Measurements from ENCODE around the gene EFCC1.

DNA sequence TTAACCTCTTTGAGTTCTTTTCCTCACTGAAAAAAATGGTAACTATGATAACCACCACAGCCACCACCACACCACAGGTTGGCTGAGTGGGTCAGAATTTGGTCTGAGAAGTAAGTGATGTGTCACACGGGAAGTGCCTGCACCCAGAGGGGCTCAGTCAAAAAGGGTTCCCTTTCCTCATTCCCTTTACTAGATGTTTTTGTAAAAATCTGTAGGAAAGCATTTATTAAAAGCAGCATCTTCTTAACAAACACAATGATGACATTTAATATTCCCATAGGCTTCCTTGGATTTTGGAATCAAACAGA is 30.4 kb upstream of the EFCC1 start:
- TF ChIP-seq, protein P1, sequence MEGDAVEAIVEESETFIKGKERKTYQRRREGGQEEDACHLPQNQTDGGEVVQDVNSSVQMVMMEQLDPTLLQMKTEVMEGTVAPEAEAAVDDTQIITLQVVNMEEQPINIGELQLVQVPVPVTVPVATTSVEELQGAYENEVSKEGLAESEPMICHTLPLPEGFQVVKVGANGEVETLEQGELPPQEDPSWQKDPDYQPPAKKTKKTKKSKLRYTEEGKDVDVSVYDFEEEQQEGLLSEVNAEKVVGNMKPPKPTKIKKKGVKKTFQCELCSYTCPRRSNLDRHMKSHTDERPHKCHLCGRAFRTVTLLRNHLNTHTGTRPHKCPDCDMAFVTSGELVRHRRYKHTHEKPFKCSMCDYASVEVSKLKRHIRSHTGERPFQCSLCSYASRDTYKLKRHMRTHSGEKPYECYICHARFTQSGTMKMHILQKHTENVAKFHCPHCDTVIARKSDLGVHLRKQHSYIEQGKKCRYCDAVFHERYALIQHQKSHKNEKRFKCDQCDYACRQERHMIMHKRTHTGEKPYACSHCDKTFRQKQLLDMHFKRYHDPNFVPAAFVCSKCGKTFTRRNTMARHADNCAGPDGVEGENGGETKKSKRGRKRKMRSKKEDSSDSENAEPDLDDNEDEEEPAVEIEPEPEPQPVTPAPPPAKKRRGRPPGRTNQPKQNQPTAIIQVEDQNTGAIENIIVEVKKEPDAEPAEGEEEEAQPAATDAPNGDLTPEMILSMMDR (IDR thresholded peaks at IDR 0.05; ENCODE audit: low read depth, low read length, poor library complexity, severe bottlenecking) = no peak
- no peak for TF ChIP-seq EZH2phosphoT487 (IDR thresholded peaks at IDR 0.05; ENCODE audit: borderline replicate concordance, low read length)
